Activated naive CD8-positive, alpha-beta T cell treated with anti-CD3 and anti-CD28 coated beads for 36 hours (primary cell): ENCODE data around the gene MRPL51. TPM values are rescaled to one million over a fixed set of nuclear protein-coding genes. Genes with fewer than 3 reads are reported as not detected.
A peak's percentile ranks its signal among the peaks of the same experiment; 100 is the strongest.
"Not testable (repeated sequence)": the region's sequence is repeated elsewhere in the genome, so short reads cannot be mapped to it uniquely, and the experiment has no call there.

Source experiments
- DNase-seq: peaks from one replicate; pipeline ENCODE4 v3.0.0; 2021
- H3K27ac Mint-ChIP-seq: one replicate; pipeline ENCODE4 v1.8.0; 2022; ENCODE audit warnings: mild to moderate bottlenecking, moderate library complexity, mixed read lengths
- H3K27me3 Mint-ChIP-seq: one replicate; pipeline ENCODE4 v1.8.0; 2022; ENCODE audit warnings: mild to moderate bottlenecking, mixed read lengths
- H3K36me3 Mint-ChIP-seq: one replicate; pipeline ENCODE4 v1.8.0; 2021; ENCODE audit warnings: mild to moderate bottlenecking, mixed read lengths
- H3K4me1 Mint-ChIP-seq: one replicate; pipeline ENCODE4 v1.8.0; 2021; ENCODE audit warnings: mixed read lengths
- H3K4me3 Mint-ChIP-seq: one replicate; pipeline ENCODE4 v1.8.0; 2022; ENCODE audit warnings: mild to moderate bottlenecking, moderate library complexity, mixed read lengths
- H3K9me3 Mint-ChIP-seq: one replicate; pipeline ENCODE4 v1.8.0; 2022; ENCODE audit warnings: mixed read lengths
- total RNA-seq, 2 experiments: library from RNA; stranded (reverse); gene quantifications; one replicate each; pipeline ENCODE4 v1.2.3, GENCODE V29; 2021

Gene MRPL51
- 100 to 1,000 TPM; 311 to 312 TPM for total RNA-seq

DNA sequence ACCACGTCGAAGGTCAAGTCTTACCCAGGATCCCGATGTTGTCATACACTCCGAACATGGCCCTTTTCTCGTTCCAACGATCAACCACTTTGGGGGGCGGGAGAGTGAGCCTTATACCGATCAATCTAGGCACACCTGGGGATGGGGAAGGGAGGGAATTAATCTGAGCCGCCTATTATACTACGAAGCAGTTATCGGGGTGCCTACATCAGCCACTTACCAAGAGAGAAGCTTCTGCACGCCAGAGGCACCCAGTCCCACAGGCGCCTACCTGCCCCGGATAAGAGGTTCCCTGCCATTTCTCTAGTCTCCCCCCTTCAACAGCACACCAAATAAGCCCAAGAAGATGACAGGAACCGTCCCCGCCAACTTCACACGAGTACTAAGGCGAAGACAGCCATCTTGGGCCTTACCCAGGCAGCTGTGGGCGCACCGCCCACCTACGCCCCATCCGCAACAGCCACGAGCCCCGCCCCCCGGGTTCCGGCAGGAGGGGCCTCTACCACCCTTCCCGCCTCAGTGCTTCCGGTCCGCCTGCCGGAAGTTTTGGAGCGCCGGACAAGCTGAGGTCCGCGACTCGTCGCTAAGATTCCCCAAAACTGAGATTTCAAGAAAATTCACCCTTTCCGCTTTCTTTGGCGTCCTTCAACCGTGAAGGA is at the start of gene MRPL51:
Gene MRPL51, minus strand, starts transcription at position 425 of the 659 bp plus-strand sequence. Its CDS starts 126 bp downstream, at position 299.
- peak; percentile 99 for DNase-seq
- Mint-ChIP-seq H3K9me3 (no peaks in the 10 kb centered on the region), H3K4me3 (peak within 1 kb of the TSS; percentile 89), H3K36me3 (peaks cover 33% of the 10 kb centered on the region), H3K27me3 (no peaks in the 10 kb centered on the region), H3K27ac (peak within 1 kb of the TSS; percentile 98), H3K4me1 (peaks cover 32% of the 10 kb centered on the region)

DNA sequence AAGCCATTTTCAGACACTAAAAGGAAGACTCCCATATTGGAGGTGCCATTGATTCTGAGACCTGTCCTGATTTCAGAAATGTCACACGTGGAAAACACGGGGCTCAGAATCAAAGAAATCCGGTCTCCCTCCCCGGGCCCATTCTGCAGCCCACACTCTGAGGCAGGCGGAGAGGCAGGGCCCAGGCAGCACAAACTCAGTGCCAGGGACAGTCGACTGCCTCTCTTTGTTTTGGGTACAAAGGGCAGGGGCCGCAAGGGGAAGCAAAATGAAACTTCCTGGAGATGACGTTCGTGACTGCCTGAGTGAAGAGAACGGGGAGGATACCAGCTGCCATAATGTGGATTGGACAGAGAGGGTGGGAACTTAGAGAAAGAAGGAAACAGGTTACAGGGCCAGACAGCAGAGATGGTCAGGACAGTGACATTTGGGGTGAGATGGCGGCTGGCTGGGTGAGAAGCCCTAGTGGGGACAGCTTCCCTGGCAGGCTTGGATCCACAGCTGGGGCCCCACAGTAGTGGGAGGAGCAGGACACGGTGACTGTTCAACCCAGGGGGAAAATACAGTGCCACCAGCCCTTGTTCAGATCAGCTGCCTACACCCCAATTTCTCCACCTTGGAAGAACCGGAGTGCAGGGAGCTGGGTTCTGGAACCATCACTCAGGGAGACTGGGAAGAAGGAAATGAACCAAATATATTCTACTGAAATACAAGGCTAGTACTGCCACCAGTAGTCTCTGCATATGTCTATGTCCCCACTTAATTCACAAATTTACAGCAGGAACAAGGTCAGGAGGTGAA is 49.3 kb upstream of the MRPL51 start:
- peaks cover 31% of the 10 kb centered on the region for H3K4me1 Mint-ChIP-seq
- H3K36me3 Mint-ChIP-seq: peaks cover 16% of the 10 kb centered on the region
- H3K4me3 Mint-ChIP-seq: no peak overlapping the region
- H3K9me3 Mint-ChIP-seq: no peaks in the 10 kb centered on the region
- peaks cover 6% of the 10 kb centered on the region for H3K27me3 Mint-ChIP-seq
- no peak overlapping the region for H3K27ac Mint-ChIP-seq
- DNase-seq: no peak

DNA sequence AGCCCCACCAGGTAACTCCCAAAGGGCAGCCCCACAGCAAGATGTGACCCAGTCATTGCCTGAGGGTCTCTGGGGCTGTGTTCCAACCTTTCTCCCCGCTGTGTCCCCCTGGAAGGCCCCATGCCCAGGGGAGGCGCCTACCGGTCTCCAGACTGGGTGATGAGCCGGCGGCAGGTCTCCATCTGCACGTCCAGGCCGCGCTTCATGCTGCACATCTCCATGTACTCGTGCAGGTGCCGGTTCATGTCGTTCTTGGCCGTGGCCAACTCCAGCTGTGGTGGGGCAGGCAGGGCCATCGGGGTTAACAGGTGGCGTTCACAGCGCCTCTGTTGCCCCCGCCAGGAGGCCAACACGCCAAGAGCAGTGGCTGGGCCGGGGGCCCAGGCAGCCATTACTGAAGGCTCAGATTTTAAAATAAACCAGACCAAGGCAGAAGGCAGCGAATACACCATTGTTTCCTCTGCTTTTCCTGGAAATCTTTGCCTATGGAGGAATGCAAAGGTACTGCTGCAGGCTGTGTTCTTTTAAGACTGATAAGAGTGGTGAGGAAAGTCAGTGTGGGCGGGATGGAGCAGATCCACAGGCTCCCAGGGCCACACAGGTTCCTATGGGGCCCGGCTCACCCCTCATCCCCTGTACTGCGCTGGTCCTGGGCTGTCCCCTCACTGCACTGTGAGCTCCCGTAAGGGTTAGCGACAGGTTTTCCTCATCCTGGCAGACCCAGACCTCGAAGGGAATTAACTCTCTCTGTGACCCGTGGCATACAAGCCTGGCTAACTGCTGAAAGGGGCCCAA is 48.5 kb upstream of the MRPL51 start:
- H3K4me3 Mint-ChIP-seq: no peak overlapping the region
- peaks cover 38% of the 10 kb centered on the region for H3K4me1 Mint-ChIP-seq
- peaks cover 25% of the 10 kb centered on the region for H3K36me3 Mint-ChIP-seq
- H3K9me3 Mint-ChIP-seq: no peaks in the 10 kb centered on the region
- peak overlapping the region; percentile 11 for H3K27ac Mint-ChIP-seq
- no peak for DNase-seq
- H3K27me3 Mint-ChIP-seq: peaks cover 8% of the 10 kb centered on the region

DNA sequence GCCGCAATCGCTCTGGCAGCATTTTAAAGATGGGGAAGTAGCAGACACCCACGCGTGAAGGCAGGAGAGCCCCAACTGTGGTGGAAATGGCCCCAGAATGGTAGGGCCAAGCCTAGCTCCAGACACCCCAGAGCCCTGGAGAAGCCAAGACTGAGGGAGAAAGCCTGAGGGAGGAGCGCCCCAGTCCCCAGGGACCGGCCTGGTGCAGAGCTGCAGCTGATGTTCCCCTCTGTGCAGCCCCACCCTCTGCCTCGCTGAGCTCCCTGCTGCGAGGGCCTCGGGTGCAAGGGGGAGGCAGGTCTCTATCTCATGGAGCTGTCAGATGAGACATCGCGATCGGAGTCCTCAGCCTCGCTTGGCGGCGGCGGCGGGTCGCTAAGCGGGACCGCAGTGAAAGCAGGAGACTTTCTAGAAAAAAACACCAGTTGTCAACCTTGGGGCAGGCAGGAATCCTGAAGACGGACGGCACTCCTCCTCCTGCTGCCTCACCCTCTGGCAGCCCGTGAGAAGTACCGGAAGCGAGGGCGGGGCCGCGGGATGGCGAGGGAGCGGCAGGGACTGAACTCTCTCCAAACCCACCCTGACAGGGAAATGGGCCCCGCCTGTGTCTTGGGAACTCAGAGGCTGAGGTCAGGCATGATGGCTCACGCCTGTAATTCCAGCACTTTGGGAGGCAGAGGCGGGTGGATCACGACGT is 47.3 kb upstream of the MRPL51 start:
- peak overlapping the region; percentile 99 for H3K27ac Mint-ChIP-seq

DNA sequence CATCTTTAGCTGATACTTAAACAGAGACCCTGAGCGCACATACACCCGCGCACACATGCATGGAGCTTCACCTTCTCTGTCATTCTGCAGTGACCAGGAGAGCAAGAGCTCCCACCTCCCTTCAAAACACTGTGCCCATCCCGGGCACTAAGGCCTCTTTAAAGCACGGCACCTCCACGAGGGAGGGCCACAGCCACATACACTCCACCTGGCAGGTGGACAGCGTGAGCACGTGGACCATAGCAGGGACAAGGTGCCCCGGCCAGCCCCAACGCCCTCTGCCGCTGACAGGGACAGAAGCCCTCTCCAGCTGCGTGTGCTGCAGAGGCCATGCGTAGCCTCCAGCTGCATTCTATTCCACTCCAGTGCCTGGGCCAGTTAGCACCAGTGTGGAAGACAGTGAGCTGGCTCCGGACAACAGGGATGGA is 46.7 kb upstream of the MRPL51 start:
- Mint-ChIP-seq H3K27ac (peak overlapping the region; percentile 99), H3K4me1 (peaks cover 48% of the 10 kb centered on the region), H3K27me3 (peaks cover 22% of the 10 kb centered on the region), H3K36me3 (peaks cover 39% of the 10 kb centered on the region), H3K4me3 (peak overlapping the region; percentile 55), H3K9me3 (no peaks in the 10 kb centered on the region)
- DNase-seq: peak; percentile 11

More for the DNA sequence above, 47.3 kb upstream of the MRPL51 start:
- H3K27me3 Mint-ChIP-seq: peaks cover 16% of the 10 kb centered on the region
- peaks cover 43% of the 10 kb centered on the region for H3K4me1 Mint-ChIP-seq
- H3K36me3 Mint-ChIP-seq: peaks cover 33% of the 10 kb centered on the region
- H3K4me3 Mint-ChIP-seq: peak overlapping the region; percentile 75
- DNase-seq: peak; percentile 60
- no peaks in the 10 kb centered on the region for H3K9me3 Mint-ChIP-seq

DNA sequence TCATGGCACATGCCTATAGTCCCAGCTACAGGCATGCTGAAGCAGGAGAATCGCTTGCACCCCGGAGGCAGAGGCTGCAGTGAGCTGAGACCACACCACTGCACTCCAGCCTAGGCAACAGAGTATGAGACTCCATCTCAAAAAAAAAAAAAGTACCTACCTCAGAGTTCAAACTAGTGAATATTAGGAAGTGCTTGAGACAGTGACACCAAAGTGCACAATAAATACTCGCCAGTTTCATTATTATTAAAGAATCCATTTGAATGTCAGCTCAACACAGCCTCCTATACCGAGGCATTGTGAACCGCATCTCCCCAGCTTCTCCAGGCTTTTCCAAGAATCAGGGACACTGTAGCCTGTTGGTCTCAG is 46.2 kb upstream of the MRPL51 start:
- no peaks in the 10 kb centered on the region for H3K9me3 Mint-ChIP-seq
- peaks cover 48% of the 10 kb centered on the region for H3K4me1 Mint-ChIP-seq
- H3K27ac Mint-ChIP-seq: peak overlapping the region; percentile 99
- DNase-seq: no peak
- H3K36me3 Mint-ChIP-seq: peaks cover 43% of the 10 kb centered on the region
- H3K27me3 Mint-ChIP-seq: peaks cover 25% of the 10 kb centered on the region
- H3K4me3 Mint-ChIP-seq: peak overlapping the region; percentile 99

DNA sequence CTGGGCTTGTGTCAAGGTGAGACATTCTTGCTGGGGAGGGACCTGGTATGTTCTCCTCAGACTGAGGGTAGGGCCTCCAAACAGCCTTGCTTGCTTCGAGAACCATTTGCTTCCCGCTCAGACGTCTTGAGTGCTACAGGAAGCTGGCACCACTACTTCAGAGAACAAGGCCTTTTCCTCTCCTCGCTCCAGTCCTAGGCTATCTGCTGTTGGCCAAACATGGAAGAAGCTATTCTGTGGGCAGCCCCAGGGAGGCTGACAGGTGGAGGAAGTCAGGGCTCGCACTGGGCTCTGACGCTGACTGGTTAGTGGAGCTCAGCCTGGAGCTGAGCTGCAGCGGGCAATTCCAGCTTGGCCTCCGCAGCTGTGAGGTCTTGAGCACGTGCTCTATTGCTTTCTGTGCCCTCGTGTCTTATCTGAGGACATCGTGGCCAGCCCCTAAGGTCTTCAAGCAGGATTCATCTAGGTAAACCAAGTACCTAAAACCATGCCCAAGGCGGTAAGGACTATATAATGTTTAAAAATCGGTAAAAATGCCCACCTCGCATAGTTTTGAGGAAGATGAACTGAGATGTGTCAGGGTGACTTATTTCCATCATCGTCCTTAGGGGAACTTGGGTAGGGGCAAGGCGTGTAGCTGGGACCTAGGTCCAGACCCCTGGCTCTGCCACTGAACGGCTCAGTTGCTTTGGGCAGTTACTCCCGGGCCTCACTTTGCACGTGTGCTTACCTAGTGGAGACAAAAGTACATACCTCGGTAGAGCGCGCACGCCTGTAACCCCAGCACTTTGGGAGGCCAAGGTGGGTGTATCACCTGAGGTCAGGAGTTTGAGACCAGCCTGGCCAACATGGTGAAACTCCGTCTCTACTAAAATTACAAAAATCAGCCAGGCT is 45.6 kb upstream of the MRPL51 start:
- Mint-ChIP-seq H3K4me3 (peak overlapping the region; percentile 99), H3K36me3 (peaks cover 47% of the 10 kb centered on the region), H3K9me3 (no peaks in the 10 kb centered on the region), H3K4me1 (peaks cover 50% of the 10 kb centered on the region), H3K27me3 (peaks cover 29% of the 10 kb centered on the region), H3K27ac (peak overlapping the region; percentile 99)
- peak; percentile 28 for DNase-seq

DNA sequence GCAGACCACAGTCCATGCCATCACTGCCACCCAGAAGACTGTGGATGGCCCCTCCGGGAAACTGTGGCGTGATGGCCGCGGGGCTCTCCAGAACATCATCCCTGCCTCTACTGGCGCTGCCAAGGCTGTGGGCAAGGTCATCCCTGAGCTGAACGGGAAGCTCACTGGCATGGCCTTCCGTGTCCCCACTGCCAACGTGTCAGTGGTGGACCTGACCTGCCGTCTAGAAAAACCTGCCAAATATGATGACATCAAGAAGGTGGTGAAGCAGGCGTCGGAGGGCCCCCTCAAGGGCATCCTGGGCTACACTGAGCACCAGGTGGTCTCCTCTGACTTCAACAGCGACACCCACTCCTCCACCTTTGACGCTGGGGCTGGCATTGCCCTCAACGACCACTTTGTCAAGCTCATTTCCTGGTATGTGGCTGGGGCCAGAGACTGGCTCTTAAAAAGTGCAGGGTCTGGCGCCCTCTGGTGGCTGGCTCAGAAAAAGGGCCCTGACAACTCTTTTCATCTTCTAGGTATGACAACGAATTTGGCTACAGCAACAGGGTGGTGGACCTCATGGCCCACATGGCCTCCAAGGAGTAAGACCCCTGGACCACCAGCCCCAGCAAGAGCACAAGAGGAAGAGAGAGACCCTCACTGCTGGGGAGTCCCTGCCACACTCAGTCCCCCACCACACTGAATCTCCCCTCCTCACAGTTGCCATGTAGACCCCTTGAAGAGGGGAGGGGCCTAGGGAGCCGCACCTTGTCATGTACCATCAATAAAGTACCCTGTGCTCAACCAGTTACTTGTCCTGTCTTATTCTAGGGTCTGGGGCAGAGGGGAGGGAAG is 44.7 kb upstream of the MRPL51 start:
- DNase-seq: peak; percentile 80
- H3K27me3 Mint-ChIP-seq: peaks cover 29% of the 10 kb centered on the region
- not testable (repeated sequence) for H3K9me3 Mint-ChIP-seq
- peak overlapping the region; percentile 99 for H3K4me3 Mint-ChIP-seq
- H3K4me1 Mint-ChIP-seq: peaks cover 54% of the 10 kb centered on the region
- H3K36me3 Mint-ChIP-seq: peaks cover 54% of the 10 kb centered on the region
- peak overlapping the region; percentile 99 for H3K27ac Mint-ChIP-seq

DNA sequence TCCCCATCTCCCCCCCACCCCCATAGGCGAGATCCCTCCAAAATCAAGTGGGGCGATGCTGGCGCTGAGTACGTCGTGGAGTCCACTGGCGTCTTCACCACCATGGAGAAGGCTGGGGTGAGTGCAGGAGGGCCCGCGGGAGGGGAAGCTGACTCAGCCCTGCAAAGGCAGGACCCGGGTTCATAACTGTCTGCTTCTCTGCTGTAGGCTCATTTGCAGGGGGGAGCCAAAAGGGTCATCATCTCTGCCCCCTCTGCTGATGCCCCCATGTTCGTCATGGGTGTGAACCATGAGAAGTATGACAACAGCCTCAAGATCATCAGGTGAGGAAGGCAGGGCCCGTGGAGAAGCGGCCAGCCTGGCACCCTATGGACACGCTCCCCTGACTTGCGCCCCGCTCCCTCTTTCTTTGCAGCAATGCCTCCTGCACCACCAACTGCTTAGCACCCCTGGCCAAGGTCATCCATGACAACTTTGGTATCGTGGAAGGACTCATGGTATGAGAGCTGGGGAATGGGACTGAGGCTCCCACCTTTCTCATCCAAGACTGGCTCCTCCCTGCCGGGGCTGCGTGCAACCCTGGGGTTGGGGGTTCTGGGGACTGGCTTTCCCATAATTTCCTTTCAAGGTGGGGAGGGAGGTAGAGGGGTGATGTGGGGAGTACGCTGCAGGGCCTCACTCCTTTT is 44.0 kb upstream of the MRPL51 start:
- Mint-ChIP-seq H3K36me3 (peaks cover 61% of the 10 kb centered on the region), H3K27ac (peak overlapping the region; percentile 99), H3K4me3 (peak overlapping the region; percentile 99), H3K9me3 (no peaks in the 10 kb centered on the region), H3K27me3 (peaks cover 29% of the 10 kb centered on the region), H3K4me1 (peaks cover 61% of the 10 kb centered on the region)
- DNase-seq: peak; percentile 21

DNA sequence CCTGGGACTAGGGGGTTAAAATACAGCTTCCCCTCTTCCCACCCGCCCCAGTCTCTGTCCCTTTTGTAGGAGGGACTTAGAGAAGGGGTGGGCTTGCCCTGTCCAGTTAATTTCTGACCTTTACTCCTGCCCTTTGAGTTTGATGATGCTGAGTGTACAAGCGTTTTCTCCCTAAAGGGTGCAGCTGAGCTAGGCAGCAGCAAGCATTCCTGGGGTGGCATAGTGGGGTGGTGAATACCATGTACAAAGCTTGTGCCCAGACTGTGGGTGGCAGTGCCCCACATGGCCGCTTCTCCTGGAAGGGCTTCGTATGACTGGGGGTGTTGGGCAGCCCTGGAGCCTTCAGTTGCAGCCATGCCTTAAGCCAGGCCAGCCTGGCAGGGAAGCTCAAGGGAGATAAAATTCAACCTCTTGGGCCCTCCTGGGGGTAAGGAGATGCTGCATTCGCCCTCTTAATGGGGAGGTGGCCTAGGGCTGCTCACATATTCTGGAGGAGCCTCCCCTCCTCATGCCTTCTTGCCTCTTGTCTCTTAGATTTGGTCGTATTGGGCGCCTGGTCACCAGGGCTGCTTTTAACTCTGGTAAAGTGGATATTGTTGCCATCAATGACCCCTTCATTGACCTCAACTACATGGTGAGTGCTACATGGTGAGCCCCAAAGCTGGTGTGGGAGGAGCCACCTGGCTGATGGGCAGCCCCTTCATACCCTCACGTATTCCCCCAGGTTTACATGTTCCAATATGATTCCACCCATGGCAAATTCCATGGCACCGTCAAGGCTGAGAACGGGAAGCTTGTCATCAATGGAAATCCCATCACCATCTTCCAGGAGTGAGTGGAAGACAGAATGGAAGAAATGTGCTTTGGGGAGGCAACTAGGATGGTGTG is 43.1 kb upstream of the MRPL51 start:
- peak overlapping the region; percentile 99 for H3K27ac Mint-ChIP-seq
- peaks cover 65% of the 10 kb centered on the region for H3K36me3 Mint-ChIP-seq
- no peak for DNase-seq
- H3K9me3 Mint-ChIP-seq: no peaks in the 10 kb centered on the region
- peaks cover 29% of the 10 kb centered on the region for H3K27me3 Mint-ChIP-seq
- H3K4me3 Mint-ChIP-seq: peak overlapping the region; percentile 99
- H3K4me1 Mint-ChIP-seq: peaks cover 65% of the 10 kb centered on the region

DNA sequence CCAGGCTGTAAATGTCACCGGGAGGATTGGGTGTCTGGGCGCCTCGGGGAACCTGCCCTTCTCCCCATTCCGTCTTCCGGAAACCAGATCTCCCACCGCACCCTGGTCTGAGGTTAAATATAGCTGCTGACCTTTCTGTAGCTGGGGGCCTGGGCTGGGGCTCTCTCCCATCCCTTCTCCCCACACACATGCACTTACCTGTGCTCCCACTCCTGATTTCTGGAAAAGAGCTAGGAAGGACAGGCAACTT is 42.6 kb upstream of the MRPL51 start:
- Mint-ChIP-seq H3K27ac (peak overlapping the region; percentile 99), H3K4me3 (peak overlapping the region; percentile 99), H3K4me1 (peaks cover 64% of the 10 kb centered on the region), H3K27me3 (peaks cover 29% of the 10 kb centered on the region), H3K36me3 (peaks cover 71% of the 10 kb centered on the region), H3K9me3 (no peaks in the 10 kb centered on the region)
- no peak for DNase-seq
